Neural crest cell (in vitro differentiated cells): ENCODE data around the gene NRXN3. TPM values are rescaled to one million over a fixed set of nuclear protein-coding genes. Genes with fewer than 3 reads are reported as not detected.

Experiments used
- DNase-seq: peaks from one replicate; pipeline ENCODE4 v3.0.0; 2021; ENCODE audit warnings: low read depth, mixed read lengths, low spot score
- H3K27ac Mint-ChIP-seq: one replicate; pipeline ENCODE4 v1.8.0; 2021; ENCODE audit warnings: mild to moderate bottlenecking, mixed read lengths; ENCODE audit not compliant: unreplicated experiment
- H3K27me3 Mint-ChIP-seq: 2 replicates; pipeline ENCODE4 v1.8.0; 2021; ENCODE audit warnings: low read depth, mild to moderate bottlenecking, mixed read lengths
- H3K36me3 Mint-ChIP-seq: 2 replicates; pipeline ENCODE4 v1.8.0; 2021; ENCODE audit warnings: low read depth, mild to moderate bottlenecking, mixed read lengths
- H3K4me1 Mint-ChIP-seq: 2 replicates; pipeline ENCODE4 v1.8.0; 2021; ENCODE audit warnings: mixed read lengths
- H3K4me3 Mint-ChIP-seq: one replicate; pipeline ENCODE4 v1.8.0; 2021; ENCODE audit warnings: mild to moderate bottlenecking, mixed read lengths
- H3K9me3 Mint-ChIP-seq: 2 replicates; pipeline ENCODE4 v1.8.0; 2021; ENCODE audit warnings: mixed read lengths
- CTCF ChIP-seq: fragments of 200-600 bp; sonication (generic); conservative IDR thresholded peaks from 2 replicates; pipeline ENCODE4 v1.5.0; 2021; ENCODE audit warnings: antibody characterized with exemption, mild to moderate bottlenecking
- total RNA-seq: library from RNA; stranded (reverse); gene quantifications from 2 replicates; pipeline ENCODE4 v1.2.1, GENCODE V29; 2021

Gene NRXN3
- total RNA-seq, 1 donor from 2014 or later, result 2.5 TPM

GRCh38 chr14:78982551-78982950, 812.4 kb downstream of the NRXN3 start:
- no peak overlapping the region for H3K4me3 Mint-ChIP-seq
- H3K27me3 Mint-ChIP-seq, result peaks cover 6% of the 10 kb centered on the region
- H3K4me1 Mint-ChIP-seq, result no peaks in the 10 kb centered on the region
- no peak for DNase-seq
- no peaks in the 10 kb centered on the region for H3K36me3 Mint-ChIP-seq
- no peak for TF ChIP-seq CTCF
- no peaks in the 10 kb centered on the region for H3K9me3 Mint-ChIP-seq
- H3K27ac Mint-ChIP-seq, result no peak overlapping the region

GRCh38 chr14:78983126-78983525, 813.0 kb downstream of the NRXN3 start:
- DNase-seq, result no peak
- no peaks in the 10 kb centered on the region for H3K36me3 Mint-ChIP-seq
- peaks cover 12% of the 10 kb centered on the region for H3K27me3 Mint-ChIP-seq
- no peak for TF ChIP-seq CTCF
- H3K27ac Mint-ChIP-seq, result no peak overlapping the region
- H3K4me1 Mint-ChIP-seq, result no peaks in the 10 kb centered on the region
- H3K4me3 Mint-ChIP-seq, result no peak overlapping the region
- H3K9me3 Mint-ChIP-seq, result no peaks in the 10 kb centered on the region

- no peak for TF ChIP-seq CTCF
- no peak for DNase-seq
- Mint-ChIP-seq H3K4me3 (no peak overlapping the region), H3K27me3 (peaks cover 24% of the 10 kb centered on the region), H3K9me3 (no peaks in the 10 kb centered on the region), H3K27ac (no peak overlapping the region), H3K36me3 (no peaks in the 10 kb centered on the region), H3K4me1 (peaks cover 6% of the 10 kb centered on the region)
These were observed 815.7 kb downstream of the NRXN3 start for GRCh38 chr14:78985668-78986381.

GRCh38 chr14:78986989-78987388, 816.8 kb downstream of the NRXN3 start:
- H3K4me3 Mint-ChIP-seq, result no peak overlapping the region
- peaks cover 27% of the 10 kb centered on the region for H3K27me3 Mint-ChIP-seq
- no peak for DNase-seq
- no peak for TF ChIP-seq CTCF
- H3K9me3 Mint-ChIP-seq, result no peaks in the 10 kb centered on the region
- H3K27ac Mint-ChIP-seq, result no peak overlapping the region
- H3K4me1 Mint-ChIP-seq, result peaks cover 6% of the 10 kb centered on the region
- H3K36me3 Mint-ChIP-seq, result no peaks in the 10 kb centered on the region

GRCh38 chr14:78989221-78989620, 819.0 kb downstream of the NRXN3 start:
- Mint-ChIP-seq H3K9me3 (no peaks in the 10 kb centered on the region), H3K27me3 (peaks cover 31% of the 10 kb centered on the region), H3K4me1 (peaks cover 6% of the 10 kb centered on the region), H3K4me3 (no peak overlapping the region), H3K36me3 (no peaks in the 10 kb centered on the region), H3K27ac (no peak overlapping the region)
- no peak for DNase-seq
- TF ChIP-seq CTCF, result no peak
